ENCODE results near the gene IL17B. TPM values are rescaled to one million over a fixed set of nuclear protein-coding genes. Genes with fewer than 3 reads are reported as not detected.

The IL17B gene
- total RNA-seq, 1 experiment from 2014 or later, result not detected

- Mint-ChIP-seq H3K27me3 (ENCODE audit: low read depth) (peaks cover 4% of the 10 kb centered on the region; the same call in 1 of the 2 replicates), H3K4me3 (no peak overlapping the region), H3K27ac (no peak overlapping the region), H3K4me1 (peaks cover 16 to 19% of the 10 kb centered on the region in 2 experiments), H3K9me3 (no peaks in the 10 kb centered on the region), H3K36me3 (ENCODE audit: insufficient read depth in 1 of 3, low read depth in 3 of 3) (peaks cover 0 to 17% (median 3%) of the 10 kb centered on the region in 3 experiments; a peak in 5 of 7 replicates)
- DNase-seq, result no peak
- H2BK120ac ChIP-seq (ENCODE audit: low read depth, low read length, poor library complexity, severe bottlenecking), result no peak overlapping the region
- no peak overlapping the region for H2BK12ac ChIP-seq (ENCODE audit: insufficient read length, low read depth, low read length)
- no peak overlapping the region for H3K56ac ChIP-seq (ENCODE audit: insufficient read length, low read depth, low read length)
- H3K4me2 ChIP-seq (ENCODE audit: insufficient read depth, insufficient read length, low read length), result no peak overlapping the region
- H4K5ac ChIP-seq (ENCODE audit: insufficient read length, low read depth, low read length), result no peak overlapping the region
- H3K23me2 ChIP-seq (ENCODE audit: insufficient read length, low read depth, low read length, poor library complexity, severe bottlenecking), result peaks cover 2% of the 10 kb centered on the region
- H3K4me1 ChIP-seq (ENCODE audit: insufficient read depth, low read length), result no peaks in the 10 kb centered on the region
- H3K18ac ChIP-seq (ENCODE audit: insufficient read length, low read depth, low read length), result no peak overlapping the region
- TF ChIP-seq CTCF (conservative IDR thresholded peaks at IDR 0.05), result no peak
- no peak overlapping the region for H3T11ph ChIP-seq (ENCODE audit: low read length)
- H3K14ac ChIP-seq (ENCODE audit: insufficient read depth, low read length), result no peak overlapping the region
- H2BK20ac ChIP-seq (ENCODE audit: low read depth, low read length, poor library complexity, severe bottlenecking), result no peak overlapping the region
- no peak overlapping the region for H3K23ac ChIP-seq (ENCODE audit: insufficient read length, low read depth, low read length)
- H2BK15ac ChIP-seq (ENCODE audit: low read depth, low read length), result no peak overlapping the region
- H3K27ac ChIP-seq (ENCODE audit: insufficient read length, low read depth, low read length), result no peak overlapping the region
- no peaks in the 10 kb centered on the region for H3K79me2 ChIP-seq (ENCODE audit: insufficient read depth, low read length)
- no peaks in the 10 kb centered on the region for H4K20me1 ChIP-seq (ENCODE audit: control insufficient read depth, insufficient read depth, insufficient read length)
- no peak overlapping the region for H4K8ac ChIP-seq (replicated peaks; ENCODE audit: insufficient read length, low read depth, low read length)
- H3K27me3 ChIP-seq (ENCODE audit: insufficient read depth, low read length), result no peaks in the 10 kb centered on the region
- no peak overlapping the region for H3K4ac ChIP-seq (ENCODE audit: low read depth, low read length)
- H2BK5ac ChIP-seq (ENCODE audit: insufficient read length, low read length), result no peak overlapping the region
- no peak overlapping the region for H3K9ac ChIP-seq (ENCODE audit: extremely low read depth, insufficient read length, low read length)
- no peaks in the 10 kb centered on the region for H3K79me1 ChIP-seq (ENCODE audit: insufficient read depth, low read depth, low read length, poor library complexity, severe bottlenecking)
- no peak overlapping the region for H4K91ac ChIP-seq (ENCODE audit: insufficient read length, low read depth, low read length)
- H2AFZ ChIP-seq (ENCODE audit: low read length), result no peak overlapping the region
- H2AK5ac ChIP-seq (ENCODE audit: insufficient read length, low read length), result no peak overlapping the region
- H3K9me3 ChIP-seq (ENCODE audit: control insufficient read depth, low read depth, low read length), result no peaks in the 10 kb centered on the region
These were observed 15.7 kb downstream of the IL17B start for GRCh38 chr5:149363358-149363757.

Data from H9 (cell line).